HCT116 (cell line): ENCODE measurements around the gene CAMK1D. TPM values are rescaled to one million over a fixed set of nuclear protein-coding genes. Genes with fewer than 3 reads are reported as not detected.

Experiments
- ATAC-seq: fragments of 200-7000 bp; cut with Tn5 transposase; 2 replicates; pipeline ENCODE4 v1.9.1; 2020; ENCODE audit warnings: mild to moderate bottlenecking, moderate library complexity
- BruUV-seq: library from RNA; stranded (reverse); fragments of 400-500 nt; replicated peaks from 2 replicates; lab custom pipeline; 2021; lab: Mats Ljungman, UMichigan
- CTCF ChIA-PET: fragments of 300-600 bp; sonication (Branson Sonifier 250); formaldehyde crosslinking; loops from one replicate; lab custom pipeline; 2021; ENCODE audit warnings: antibody characterized with exemption; lab: Charles Lee
- POLR2A ChIA-PET: fragments of 300-600, 350-600 bp; sonication (Branson Sonifier 250); formaldehyde crosslinking; loops from one replicate; lab custom pipeline; 2021; ENCODE audit warnings: antibody characterized with exemption; lab: Charles Lee
- RAD21 ChIA-PET, 2 experiments: fragments of 300-600 bp; sonication (Branson Sonifier 250); formaldehyde crosslinking; loops; one replicate each; lab custom pipeline; 2023; ENCODE audit warnings: low total read pairs in 2 of 2; ENCODE audit not compliant: uncharacterized antibody in 2 of 2, unreplicated experiment in 2 of 2, low non-redundant PET in 1 of 2; lab: Charles Lee
- DNase-seq: peaks from one replicate; pipeline ENCODE4 v3.0.0-alpha.2; 2010; ENCODE audit warnings: low read depth, low spot score
- H2AFZ ChIP-seq: fragments of 200-600 bp; shearing (Covaris generic), sonication (generic); 2 replicates; pipeline ENCODE4 v1.6.1; 2017; ENCODE audit warnings: low read depth, mixed run types, mixed read lengths, antibody characterized with exemption, low read length; ENCODE audit not compliant: poor library complexity, severe bottlenecking
- H3K27ac ChIP-seq: 2 replicates; pipeline ENCODE4 v1.5.1; 2012; ENCODE audit warnings: low read depth, low read length
- H3K27me3 ChIP-seq: fragments of 200-600 bp; sonication (generic); 2 replicates; pipeline ENCODE4 v1.6.1; 2016; ENCODE audit warnings: mixed run types, low read length, mixed read lengths; ENCODE audit not compliant: insufficient read depth
- H3K36me3 ChIP-seq, 2 experiments: fragments of 200-500 bp in 1 of 2; fragments of 200-600 bp in 1 of 2; sonication (Bioruptor generic) in 1 of 2; sonication (generic) in 1 of 2; 2 replicates each; pipeline versions ENCODE4 v1.5.1 to v1.6.1; 2014 to 2016; ENCODE audit warnings: low read length in 2 of 2, inconsistent platforms in 1 of 2, mixed read lengths in 1 of 2, mixed run types in 1 of 2; ENCODE audit not compliant: insufficient read depth in 2 of 2, control insufficient read depth in 1 of 2
- H3K4me1 ChIP-seq, 2 experiments: fragments of 200-600 bp in 1 of 2; sonication (generic) in 1 of 2; 2 replicates each; pipeline versions ENCODE4 v1.5.1 to v1.6.1; 2012 to 2017; ENCODE audit warnings: low read length in 2 of 2, inconsistent platforms in 1 of 2, mild to moderate bottlenecking in 1 of 2, mixed read lengths in 1 of 2, mixed run types in 1 of 2, moderate library complexity in 1 of 2; ENCODE audit not compliant: insufficient read depth in 2 of 2, control insufficient read depth in 1 of 2
- H3K4me2 ChIP-seq: fragments of 200-600 bp; sonication (generic); 2 replicates; pipeline ENCODE4 v1.6.1; 2017; ENCODE audit warnings: mixed run types, low read length, mixed read lengths
- H3K4me3 ChIP-seq, 2 experiments: fragments of 200-600 bp in 1 of 2; sonication (generic) in 1 of 2; replicated peaks in 1 of 2; 2 replicates each; pipeline ENCODE4 v1.5.1; 2011 to 2016; ENCODE audit warnings: low read length in 2 of 2, control low read depth in 1 of 2, low read depth in 1 of 2, mild to moderate bottlenecking in 1 of 2, mixed read lengths in 1 of 2, mixed run types in 1 of 2
- H3K79me2 ChIP-seq: fragments of 200-600 bp; sonication (generic); 2 replicates; pipeline ENCODE4 v1.6.1; 2017; ENCODE audit warnings: mild to moderate bottlenecking, mixed run types, low read length, moderate library complexity, mixed read lengths; ENCODE audit not compliant: insufficient read depth
- H3K9ac ChIP-seq: fragments of 200-600 bp; sonication (generic); 2 replicates; pipeline ENCODE4 v1.6.1; 2016; ENCODE audit warnings: low read length, mixed read lengths
- H3K9me2 ChIP-seq: fragments of 200-600 bp; sonication (generic), shearing (Covaris generic); 2 replicates; pipeline ENCODE4 v1.6.1; 2017; ENCODE audit warnings: mixed run types, mild to moderate bottlenecking, moderate library complexity; ENCODE audit not compliant: insufficient read depth
- H3K9me3 ChIP-seq, 2 experiments: fragments of 200-500 bp in 1 of 2; fragments of 200-600 bp in 1 of 2; sonication (Bioruptor generic) in 1 of 2; sonication (generic) in 1 of 2; 2 replicates each; pipeline ENCODE4 v1.6.1; 2014 to 2017; ENCODE audit warnings: low read length in 2 of 2, mixed read lengths in 2 of 2, inconsistent platforms in 1 of 2, low read depth in 1 of 2, mild to moderate bottlenecking in 1 of 2, mixed run types in 1 of 2, moderate library complexity in 1 of 2; ENCODE audit not compliant: control insufficient read depth in 1 of 2, insufficient read depth in 1 of 2
- H4K20me1 ChIP-seq: fragments of 200-600 bp; sonication (generic), shearing (Covaris generic); 2 replicates; pipeline ENCODE4 v1.6.1; 2017; ENCODE audit warnings: mixed run types, mild to moderate bottlenecking, moderate library complexity; ENCODE audit not compliant: insufficient read depth
- CEBPB ChIP-seq: IDR thresholded peaks from 2 replicates; pipeline ENCODE4 v1.6.1; 2012; ENCODE audit warnings: low read depth
- EZH2 ChIP-seq: fragments of 200-600 bp; sonication (generic); IDR thresholded peaks from 2 replicates; pipeline ENCODE4 v1.6.1; 2017; ENCODE audit warnings: antibody characterized with exemption, mixed run types
- FOSL1 ChIP-seq: IDR thresholded peaks from 2 replicates; pipeline ENCODE4 v1.6.1; 2012; ENCODE audit warnings: low read depth
- JUND ChIP-seq: IDR thresholded peaks from 2 replicates; pipeline ENCODE4 v1.6.1; 2012
- RAD21 ChIP-seq: IDR thresholded peaks from 2 replicates; pipeline ENCODE4 v1.6.1; 2012; ENCODE audit warnings: low read depth, mild to moderate bottlenecking
- SIN3A ChIP-seq: IDR thresholded peaks from 2 replicates; pipeline ENCODE4 v1.6.1; 2012; ENCODE audit warnings: low read depth
- SP1 ChIP-seq: IDR thresholded peaks from 2 replicates; pipeline ENCODE4 v1.6.1; 2012; ENCODE audit warnings: low read depth
- SRF ChIP-seq: IDR thresholded peaks from 2 replicates; pipeline ENCODE4 v1.6.1; 2012; ENCODE audit warnings: low read depth
- ZFX ChIP-seq: fragments of 450-650 bp; IDR thresholded peaks from 2 replicates; pipeline ENCODE4 v1.6.1; 2017
- ZNF274 ChIP-seq: fragments of 200-500 bp; sonication (Bioruptor generic); IDR thresholded peaks from 2 replicates; pipeline ENCODE4 v1.6.1; 2014; ENCODE audit warnings: mild to moderate bottlenecking, low read depth, low read length, inconsistent platforms
- intact Hi-C: fragments of 100-400 bp; cut with micrococcal nuclease; formaldehyde crosslinking; loops from 2 replicates; pipeline ENCODE4 v1.10.0; 2022
- total RNA-seq: library from RNA; stranded (reverse); gene quantifications from one replicate; pipeline ENCODE4 v1.2.1, GENCODE V29; 2021; ENCODE audit not compliant: unreplicated experiment
- TF ChIP-seq, protein P1 (sequence below): IDR thresholded peaks from 2 replicates; pipeline ENCODE4 v1.6.1; 2011; ENCODE audit warnings: mild to moderate bottlenecking, low read length, moderate library complexity; ENCODE audit not compliant: insufficient replicate concordance; ENCODE audit errors: extremely low read depth
- TF ChIP-seq, protein P2 (sequence below), 3 experiments: fragments of 200-600 bp in 1 of 3; sonication (generic) in 1 of 3; IDR thresholded peaks in 2 of 3; conservative IDR thresholded peaks in 1 of 3; 2 replicates each; pipeline ENCODE4 v1.5.1; 2012 to 2017; ENCODE audit warnings: low read depth in 2 of 3, low read length in 2 of 3, antibody characterized with exemption in 1 of 3, borderline replicate concordance in 1 of 3, control low read depth in 1 of 3, mild to moderate bottlenecking in 1 of 3, mixed read lengths in 1 of 3, mixed run types in 1 of 3, moderate library complexity in 1 of 3; ENCODE audit not compliant: insufficient read depth in 1 of 3

Gene CAMK1D
- total RNA-seq, 1 experiment from 2014 or later = 9.6 TPM

DNA sequence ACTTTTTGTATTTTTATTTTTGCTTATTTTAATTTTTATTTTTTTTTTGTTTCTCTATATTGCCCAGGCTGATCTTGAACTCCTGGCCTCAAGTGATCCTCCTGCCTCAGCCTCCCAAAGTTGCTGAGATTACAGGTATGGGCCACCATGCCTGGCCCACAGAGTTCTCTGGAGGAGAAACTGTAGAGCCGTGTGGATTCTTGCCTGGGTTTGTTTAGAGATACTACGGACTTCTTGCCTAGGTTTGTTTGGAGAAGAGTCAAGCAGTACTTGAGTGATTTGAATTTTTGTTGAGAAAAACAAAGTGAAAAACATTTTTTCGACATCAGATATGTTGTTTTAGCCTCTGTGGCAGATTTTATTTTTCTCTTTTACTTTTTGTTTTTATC is 99.0 kb downstream of the CAMK1D start:
- peak overlapping the region; percentile 0 to 34; a peak in 2 of 4 replicates for H3K4me3 ChIP-seq
- no peaks in the 10 kb centered on the region for H3K79me2 ChIP-seq
- no peaks in the 10 kb centered on the region for H3K9me3 ChIP-seq
- BruUV-seq = TSS peak; percentile 100
- RAD21 ChIA-PET = no interaction called here
- TF ChIP-seq, protein P1, sequence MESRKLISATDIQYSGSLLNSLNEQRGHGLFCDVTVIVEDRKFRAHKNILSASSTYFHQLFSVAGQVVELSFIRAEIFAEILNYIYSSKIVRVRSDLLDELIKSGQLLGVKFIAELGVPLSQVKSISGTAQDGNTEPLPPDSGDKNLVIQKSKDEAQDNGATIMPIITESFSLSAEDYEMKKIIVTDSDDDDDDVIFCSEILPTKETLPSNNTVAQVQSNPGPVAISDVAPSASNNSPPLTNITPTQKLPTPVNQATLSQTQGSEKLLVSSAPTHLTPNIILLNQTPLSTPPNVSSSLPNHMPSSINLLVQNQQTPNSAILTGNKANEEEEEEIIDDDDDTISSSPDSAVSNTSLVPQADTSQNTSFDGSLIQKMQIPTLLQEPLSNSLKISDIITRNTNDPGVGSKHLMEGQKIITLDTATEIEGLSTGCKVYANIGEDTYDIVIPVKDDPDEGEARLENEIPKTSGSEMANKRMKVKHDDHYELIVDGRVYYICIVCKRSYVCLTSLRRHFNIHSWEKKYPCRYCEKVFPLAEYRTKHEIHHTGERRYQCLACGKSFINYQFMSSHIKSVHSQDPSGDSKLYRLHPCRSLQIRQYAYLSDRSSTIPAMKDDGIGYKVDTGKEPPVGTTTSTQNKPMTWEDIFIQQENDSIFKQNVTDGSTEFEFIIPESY = no peak
- TF ChIP-seq, all 23 proteins: peak for 0
- no peak for DNase-seq
- Histone ChIP-seq H3K27ac (peak overlapping the region; percentile 65), H3K9me2 (no peaks in the 10 kb centered on the region), H3K36me3 (no peaks in the 10 kb centered on the region), H3K9ac (peak overlapping the region; percentile 57), H3K4me2 (peak overlapping the region; percentile 67), H3K27me3 (no peaks in the 10 kb centered on the region), H3K4me1 (peaks cover 18 to 26% of the 10 kb centered on the region in 2 experiments), H4K20me1 (no peaks in the 10 kb centered on the region), H2AFZ (peak overlapping the region; percentile 83)
- CTCF ChIA-PET = no interaction called here
- peak; percentile 53 for ATAC-seq
- intact Hi-C loops = no loop called here
- POLR2A ChIA-PET = no interaction called here

DNA sequence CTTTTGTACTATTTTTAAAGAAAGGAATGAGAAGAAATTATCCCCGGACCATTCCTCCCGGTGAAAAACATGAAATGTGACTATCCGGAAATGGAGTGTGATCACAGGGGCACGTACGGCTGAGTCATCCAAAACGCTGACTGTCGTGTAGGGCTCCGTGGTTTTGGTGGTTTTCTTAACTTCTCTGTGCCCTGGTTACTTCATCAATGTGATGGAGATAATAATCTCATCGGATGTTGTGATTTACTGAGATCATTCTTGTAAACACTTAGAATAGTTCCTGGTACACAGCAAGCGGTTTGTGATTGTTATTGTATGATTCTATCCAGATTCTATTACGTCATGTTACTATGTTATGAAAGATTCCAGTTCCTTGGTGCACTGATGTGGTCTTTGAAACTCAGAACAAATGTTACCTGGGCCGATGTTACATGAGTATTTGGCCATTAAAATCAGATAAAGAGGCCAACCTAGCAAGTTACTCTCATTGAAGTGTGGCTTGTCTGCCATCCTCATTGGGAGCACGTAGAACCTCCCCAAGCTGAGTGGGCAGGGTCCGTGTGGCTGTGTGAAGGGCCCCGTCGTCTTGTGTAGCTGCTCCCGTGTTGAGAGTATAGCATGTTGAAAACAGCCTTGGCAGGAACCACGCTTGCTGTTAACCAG is 99.5 kb downstream of the CAMK1D start:
- Histone ChIP-seq H4K20me1 (no peaks in the 10 kb centered on the region), H3K4me1 (peaks cover 18 to 31% of the 10 kb centered on the region in 2 experiments), H3K4me3 (peak overlapping the region; percentile 0 to 34; a peak in 2 of 4 replicates), H3K27me3 (no peaks in the 10 kb centered on the region), H3K36me3 (no peaks in the 10 kb centered on the region), H2AFZ (peak overlapping the region; percentile 83), H3K27ac (peak overlapping the region; percentile 65), H3K79me2 (no peaks in the 10 kb centered on the region), H3K4me2 (peak overlapping the region; percentile 67), H3K9me2 (no peaks in the 10 kb centered on the region), H3K9ac (peak overlapping the region; percentile 57), H3K9me3 (no peaks in the 10 kb centered on the region)
- peak; percentile 74 for DNase-seq
- ChIA-PET CTCF (no interaction called here), RAD21 (no interaction called here), POLR2A (interaction anchor here (0.7 kb wide), 1 partner anchor 17 kb away, joined by 3 read pairs; no protein-coding TSS in a partner anchor)
- intact Hi-C loops = no loop called here
- BruUV-seq = no TSS peak
- ATAC-seq = peak; percentile 91
- TF ChIP-seq ZFX = no peak
- TF ChIP-seq JUND = peak; percentile 92
- peak; percentile 87 for TF ChIP-seq SP1
- TF ChIP-seq, protein P1 = no peak
- TF ChIP-seq EZH2 = no peak
- TF ChIP-seq CEBPB = peak; percentile 79
- TF ChIP-seq FOSL1 = peak; percentile 92
- TF ChIP-seq SIN3A = peak; percentile 70
- no peak for TF ChIP-seq RAD21
- TF ChIP-seq SRF = 0 out of 2 replicates have a peak, but pooled peaks have one; percentile 45
- no peak for TF ChIP-seq ZNF274
- TF ChIP-seq, protein P2, sequence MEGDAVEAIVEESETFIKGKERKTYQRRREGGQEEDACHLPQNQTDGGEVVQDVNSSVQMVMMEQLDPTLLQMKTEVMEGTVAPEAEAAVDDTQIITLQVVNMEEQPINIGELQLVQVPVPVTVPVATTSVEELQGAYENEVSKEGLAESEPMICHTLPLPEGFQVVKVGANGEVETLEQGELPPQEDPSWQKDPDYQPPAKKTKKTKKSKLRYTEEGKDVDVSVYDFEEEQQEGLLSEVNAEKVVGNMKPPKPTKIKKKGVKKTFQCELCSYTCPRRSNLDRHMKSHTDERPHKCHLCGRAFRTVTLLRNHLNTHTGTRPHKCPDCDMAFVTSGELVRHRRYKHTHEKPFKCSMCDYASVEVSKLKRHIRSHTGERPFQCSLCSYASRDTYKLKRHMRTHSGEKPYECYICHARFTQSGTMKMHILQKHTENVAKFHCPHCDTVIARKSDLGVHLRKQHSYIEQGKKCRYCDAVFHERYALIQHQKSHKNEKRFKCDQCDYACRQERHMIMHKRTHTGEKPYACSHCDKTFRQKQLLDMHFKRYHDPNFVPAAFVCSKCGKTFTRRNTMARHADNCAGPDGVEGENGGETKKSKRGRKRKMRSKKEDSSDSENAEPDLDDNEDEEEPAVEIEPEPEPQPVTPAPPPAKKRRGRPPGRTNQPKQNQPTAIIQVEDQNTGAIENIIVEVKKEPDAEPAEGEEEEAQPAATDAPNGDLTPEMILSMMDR (IDR thresholded peaks at IDR 0.05 in 2 of 3, conservative IDR thresholded peaks at IDR 0.05 in 1 of 3; ENCODE audit: borderline replicate concordance in 1 of 3, insufficient read depth in 1 of 3, low read depth in 2 of 3, low read length in 2 of 3) = no peak
